Liver (tissue), 9 donors: ENCODE measurements around the gene E2F7. TPM values are rescaled to one million over a fixed set of nuclear protein-coding genes. Genes with fewer than 3 reads are reported as not detected.

ENCODE experiments used
- DNase-seq: peaks from one replicate; pipeline ENCODE4 v3.0.0-alpha.2; 2017; ENCODE audit warnings: low spot score
- H3K27ac ChIP-seq, 2 donors: one replicate each; pipeline ENCODE4 v1.7.0; 2013; ENCODE audit warnings: inconsistent platforms in 2 of 2, low read length in 2 of 2, control low read depth in 1 of 2, low read depth in 1 of 2, mild to moderate bottlenecking in 1 of 2
- H3K27me3 ChIP-seq, 4 donors: one replicate each; pipeline versions ENCODE4 v1.6.1 to v1.7.0; 2013; ENCODE audit warnings: low read length in 3 of 4, inconsistent platforms in 1 of 4, mild to moderate bottlenecking in 1 of 4, moderate library complexity in 1 of 4; ENCODE audit not compliant: control insufficient read depth in 4 of 4, insufficient read depth in 4 of 4
- H3K36me3 ChIP-seq, 4 donors: one replicate each; pipeline versions ENCODE4 v1.6.1 to v1.7.0; 2013; ENCODE audit warnings: low read length in 3 of 4, mild to moderate bottlenecking in 3 of 4, low read depth in 1 of 4, moderate library complexity in 1 of 4; ENCODE audit not compliant: control insufficient read depth in 4 of 4, insufficient read depth in 3 of 4
- H3K4me1 ChIP-seq, 4 donors: one replicate each; pipeline versions ENCODE4 v1.6.1 to v1.7.0; 2013; ENCODE audit warnings: low read length in 3 of 4, mild to moderate bottlenecking in 3 of 4, moderate library complexity in 1 of 4; ENCODE audit not compliant: control insufficient read depth in 4 of 4, insufficient read depth in 4 of 4
- H3K4me3 ChIP-seq, 3 donors: one replicate each; pipeline versions ENCODE4 v1.6.1 to v1.7.0; 2013; ENCODE audit warnings: low read length in 3 of 3, control low read depth in 1 of 3, low read depth in 1 of 3, mild to moderate bottlenecking in 1 of 3
- H3K9ac ChIP-seq, 2 donors: one replicate each; pipeline ENCODE4 v1.7.0; 2013; ENCODE audit warnings: low read length in 2 of 2, mild to moderate bottlenecking in 2 of 2, moderate library complexity in 2 of 2, control low read depth in 1 of 2, low read depth in 1 of 2
- H3K9me3 ChIP-seq, 4 donors: one replicate each; pipeline versions ENCODE4 v1.6.1 to v1.7.0; 2013; ENCODE audit warnings: low read length in 3 of 4; ENCODE audit not compliant: control insufficient read depth in 4 of 4
- ATF3 ChIP-seq: IDR thresholded peaks from 2 replicates; pipeline ENCODE4 v1.6.1; 2016; ENCODE audit warnings: antibody characterized with exemption
- CTCF ChIP-seq: fragments of 150-350 bp; IDR thresholded peaks from 2 replicates; pipeline ENCODE4 v1.5.1; 2017; ENCODE audit warnings: improper control_type of control experiment, low read depth, low read length; ENCODE audit not compliant: missing input control
- EGR1 ChIP-seq, 2 donors: IDR thresholded peaks; 2 replicates each; pipeline ENCODE4 v1.6.1; 2016 to 2018; ENCODE audit warnings: antibody characterized with exemption in 2 of 2, low read depth in 2 of 2
- GABPA ChIP-seq, 2 donors: IDR thresholded peaks in 1 of 2; conservative IDR thresholded peaks in 1 of 2; 2 replicates each; pipeline ENCODE4 v1.6.1; 2016; ENCODE audit warnings: antibody characterized with exemption in 2 of 2, mild to moderate bottlenecking in 1 of 2, moderate library complexity in 1 of 2
- HNF4A ChIP-seq, 2 donors: conservative IDR thresholded peaks; 2 replicates each; pipeline ENCODE4 v1.6.1; 2016; ENCODE audit warnings: antibody characterized with exemption in 2 of 2, mild to moderate bottlenecking in 2 of 2
- HNF4G ChIP-seq: IDR thresholded peaks from 2 replicates; pipeline ENCODE4 v1.6.1; 2016; ENCODE audit warnings: antibody characterized with exemption
- JUND ChIP-seq, 2 donors: IDR thresholded peaks; 2 replicates each; pipeline ENCODE4 v1.6.1; 2016; ENCODE audit warnings: antibody characterized with exemption in 2 of 2
- MAX ChIP-seq: IDR thresholded peaks from 2 replicates; pipeline ENCODE4 v1.6.1; 2016; ENCODE audit warnings: antibody characterized with exemption
- NR2F2 ChIP-seq: IDR thresholded peaks from 2 replicates; pipeline ENCODE4 v1.6.1; 2016; ENCODE audit warnings: antibody characterized with exemption
- RAD21 ChIP-seq, 2 donors: IDR thresholded peaks; 2 replicates each; pipeline ENCODE4 v1.6.1; 2016; ENCODE audit warnings: antibody characterized with exemption in 2 of 2, mild to moderate bottlenecking in 2 of 2
- REST ChIP-seq: IDR thresholded peaks from 2 replicates; pipeline ENCODE4 v1.6.1; 2016; ENCODE audit warnings: antibody characterized with exemption, mild to moderate bottlenecking
- RXRA ChIP-seq, 2 donors: IDR thresholded peaks; 2 replicates each; pipeline ENCODE4 v1.6.1; 2017 to 2018; ENCODE audit warnings: antibody characterized with exemption in 2 of 2, mild to moderate bottlenecking in 1 of 2
- SP1 ChIP-seq: IDR thresholded peaks from 2 replicates; pipeline ENCODE4 v1.6.1; 2018; ENCODE audit warnings: antibody characterized with exemption, mild to moderate bottlenecking
- TAF1 ChIP-seq: conservative IDR thresholded peaks from 2 replicates; pipeline ENCODE4 v1.6.1; 2016; ENCODE audit warnings: antibody characterized with exemption, mild to moderate bottlenecking
- YY1 ChIP-seq: IDR thresholded peaks from 2 replicates; pipeline ENCODE4 v1.6.1; 2016; ENCODE audit warnings: antibody characterized with exemption, mild to moderate bottlenecking
- ZBTB33 ChIP-seq: IDR thresholded peaks from 2 replicates; pipeline ENCODE4 v1.6.1; 2016; ENCODE audit warnings: antibody characterized with exemption
- WGBS: extraction: QIAGEN DNeasy Blood & Tissue Kit; methylation state at CpG from one replicate; pipeline ENCODE4 v1.1.7; 2013; 5-methylcytosine and 5-hydroxymethylcytosine counted together
- polyA plus RNA-seq, 2 donors: library from polyadenylated mRNA; stranded (reverse) in 1 of 2; unstranded in 1 of 2; fragments of 200-250 nt in 1 of 2; fragments of >200 nt in 1 of 2; fragmentation: Nextera tagmentation in 1 of 2; extraction: Ambion mirVana in 1 of 2; gene quantifications; one replicate each; pipeline versions ENCODE4 v1.2.1 to v1.2.3, GENCODE V29; 2013 to 2015
- total RNA-seq, 2 donors: library from RNA; depleted of rRNA; stranded (reverse); fragments of >200 nt; gene quantifications; one replicate each; pipeline ENCODE4 v1.2.3, GENCODE V29; 2014
- donor health status: healthy.
- donor health status: healthy.
- donor health status: healthy.
- donor health status: healthy.
- donor health status: healthy.

Gene E2F7
- total and polyA plus RNA-seq, 4 donors, result 0.13 to 5.8 (median 0.17) TPM; not detected in 1

GRCh38 chr12:76998908-76999556, 66.3 kb downstream of the E2F7 start:
- no peak for DNase-seq
- H3K9ac ChIP-seq, result no peak overlapping the region
- TF ChIP-seq SP1, result no peak
- TF ChIP-seq ZBTB33, result no peak
- TF ChIP-seq MAX, result no peak
- TF ChIP-seq HNF4A (conservative IDR thresholded peaks at IDR 0.05), result no peak
- no peak for TF ChIP-seq RXRA (IDR thresholded peaks at IDR 0.05)
- TF ChIP-seq RAD21 (IDR thresholded peaks at IDR 0.05), result no peak
- no peak for TF ChIP-seq ATF3
- TF ChIP-seq NR2F2, result no peak
- TF ChIP-seq REST, result no peak
- no peak for TF ChIP-seq YY1
- no peak for TF ChIP-seq HNF4G
- TF ChIP-seq GABPA (IDR thresholded peaks at IDR 0.05 in 1 of 2, conservative IDR thresholded peaks at IDR 0.05 in 1 of 2), result no peak
- no peak for TF ChIP-seq EGR1 (IDR thresholded peaks at IDR 0.05; ENCODE audit: low read depth in 2 of 2)
- no peak for TF ChIP-seq TAF1
- no peak for TF ChIP-seq JUND (IDR thresholded peaks at IDR 0.05)
- TF ChIP-seq CTCF, result no peak
- H3K9me3 ChIP-seq, result no peaks in the 10 kb centered on the region
- no peaks in the 10 kb centered on the region for H3K4me1 ChIP-seq
- no peak overlapping the region for H3K27ac ChIP-seq
- 87% methylated on average over 2 of the region's 2 CpGs for WGBS
- no peak overlapping the region for H3K4me3 ChIP-seq
- H3K27me3 ChIP-seq, result no peaks in the 10 kb centered on the region
- H3K36me3 ChIP-seq, result no peaks in the 10 kb centered on the region
